SK-N-SH (cell line): ENCODE measurements around the gene USP10.

Experiments
- CTCF ChIP-seq: fragments of 200-600 bp; sonication (generic); IDR thresholded peaks from 2 replicates; pipeline ENCODE4 v1.6.1; 2017; ENCODE audit warnings: antibody characterized with exemption, mild to moderate bottlenecking, moderate library complexity
- GATA2 ChIP-seq: sonication (generic); formaldehyde crosslinking; IDR thresholded peaks from 2 replicates; pipeline ENCODE4 v1.5.0; 2020; ENCODE audit warnings: mild to moderate bottlenecking, missing genetic modification reagents
- MAX ChIP-seq: IDR thresholded peaks from 2 replicates; pipeline ENCODE4 v1.4.0; 2012; ENCODE audit warnings: low read depth
- POLR2AphosphoS5 ChIP-seq: IDR thresholded peaks from 2 replicates; pipeline ENCODE4 v1.6.1; 2012; ENCODE audit warnings: low read depth, low read length
- REST ChIP-seq: IDR thresholded peaks from 2 replicates; pipeline ENCODE4 v1.6.1; 2012; ENCODE audit warnings: mild to moderate bottlenecking, low read depth, low read length, moderate library complexity
- USF1 ChIP-seq: IDR thresholded peaks from 2 replicates; pipeline ENCODE4 v1.4.0; 2012; ENCODE audit warnings: low read depth, borderline replicate concordance

- no peak for TF ChIP-seq POLR2AphosphoS5
- no peak for TF ChIP-seq CTCF
- no peak for TF ChIP-seq USF1
- TF ChIP-seq MAX = no peak
- TF ChIP-seq REST = no peak
- no peak for TF ChIP-seq GATA2 (CRISPR knock-in tag)
Observed at GRCh38 chr16:84680843-84681629, 18.8 kb upstream of the USP10 start.
